WTC11 (cell line): ENCODE data around the gene OVOL1. TPM values are rescaled to one million over a fixed set of nuclear protein-coding genes. Genes with fewer than 3 reads are reported as not detected.

Experiments
- ATAC-seq: fragments of 200-7000 bp; cut with Tn5 transposase; 2 replicates; pipeline ENCODE4 v1.10.0; 2021; ENCODE audit warnings: mild to moderate bottlenecking, moderate library complexity
- CTCF ChIA-PET: fragments of 300-600 bp; sonication (Branson Sonifier 250); formaldehyde crosslinking; loops from one replicate; lab custom pipeline; 2021; ENCODE audit warnings: antibody characterized with exemption; lab: Charles Lee
- POLR2A ChIA-PET: fragments of 350-600 bp; sonication (Branson Sonifier 250); formaldehyde crosslinking; loops from one replicate; lab custom pipeline; 2021; ENCODE audit warnings: antibody characterized with exemption; lab: Charles Lee
- DNase-seq: peaks from one replicate; pipeline ENCODE4 v3.0.0; 2021; ENCODE audit warnings: low spot score
- H3K27ac Mint-ChIP-seq: 2 replicates; pipeline ENCODE4 v1.8.0; 2021; ENCODE audit warnings: mixed read lengths
- H3K27me3 Mint-ChIP-seq: 2 replicates; pipeline ENCODE4 v1.8.0; 2021; ENCODE audit warnings: low read depth, mild to moderate bottlenecking, moderate library complexity, mixed read lengths
- H3K36me3 Mint-ChIP-seq: 2 replicates; pipeline ENCODE4 v1.8.0; 2021; ENCODE audit warnings: mixed read lengths
- H3K4me1 Mint-ChIP-seq: 2 replicates; pipeline ENCODE4 v1.8.0; 2022; ENCODE audit warnings: mixed read lengths
- H3K4me3 Mint-ChIP-seq: 2 replicates; pipeline ENCODE4 v1.8.0; 2021; ENCODE audit warnings: mild to moderate bottlenecking, moderate library complexity, mixed read lengths
- H3K9me3 Mint-ChIP-seq: 2 replicates; pipeline ENCODE4 v1.8.0; 2021; ENCODE audit warnings: mixed read lengths
- ATF1 ChIP-seq: sonication (generic); formaldehyde crosslinking; IDR thresholded peaks from 2 replicates; pipeline ENCODE4 v1.8.1; 2023; ENCODE audit warnings: mild to moderate bottlenecking, moderate library complexity, missing genetic modification reagents
- ATF3 ChIP-seq: sonication (generic); formaldehyde crosslinking; conservative IDR thresholded peaks from 2 replicates; pipeline ENCODE4 v1.8.1; 2022; ENCODE audit warnings: mild to moderate bottlenecking, missing genetic modification reagents
- CBFB ChIP-seq: sonication (generic); formaldehyde crosslinking; IDR thresholded peaks from 2 replicates; pipeline ENCODE4 v1.8.1; 2022; ENCODE audit warnings: mild to moderate bottlenecking, low read depth, missing genetic modification reagents
- CREM ChIP-seq: sonication (generic); formaldehyde crosslinking; IDR thresholded peaks from 2 replicates; pipeline ENCODE4 v1.8.1; 2022; ENCODE audit warnings: mild to moderate bottlenecking, missing genetic modification reagents, moderate library complexity
- E2F1 ChIP-seq: sonication (generic); formaldehyde crosslinking; IDR thresholded peaks from 2 replicates; pipeline ENCODE4 v1.8.0; 2022; ENCODE audit warnings: mild to moderate bottlenecking, missing genetic modification reagents
- EMX1 ChIP-seq: fragments of 250-450 bp; sonication (Bioruptor Pico); IDR thresholded peaks from 2 replicates; pipeline ENCODE4 v1.8.0; 2021; ENCODE audit warnings: mild to moderate bottlenecking
- ETV6 ChIP-seq: sonication (generic); formaldehyde crosslinking; IDR thresholded peaks from 2 replicates; pipeline ENCODE4 v1.8.1; 2022; ENCODE audit warnings: mild to moderate bottlenecking, missing genetic modification reagents
- MLX ChIP-seq: sonication (generic); formaldehyde crosslinking; IDR thresholded peaks from 2 replicates; pipeline ENCODE4 v1.8.1; 2023; ENCODE audit warnings: mild to moderate bottlenecking, missing genetic modification reagents, moderate library complexity
- NR1H2 ChIP-seq: sonication (generic); formaldehyde crosslinking; IDR thresholded peaks from 2 replicates; pipeline ENCODE4 v1.9.0; 2021; ENCODE audit warnings: mild to moderate bottlenecking, moderate library complexity, missing genetic modification reagents
- RELA ChIP-seq: sonication (generic); formaldehyde crosslinking; IDR thresholded peaks from 2 replicates; pipeline ENCODE4 v1.8.1; 2022; ENCODE audit warnings: missing genetic modification reagents, mild to moderate bottlenecking, borderline replicate concordance
- TCF7 ChIP-seq: sonication (generic); formaldehyde crosslinking; IDR thresholded peaks from 2 replicates; pipeline ENCODE4 v1.8.0; 2022; ENCODE audit warnings: mild to moderate bottlenecking, low read depth, missing genetic modification reagents, moderate library complexity
- TEAD1 ChIP-seq: sonication (generic); formaldehyde crosslinking; IDR thresholded peaks from 2 replicates; pipeline ENCODE4 v1.8.0; 2022; ENCODE audit warnings: mild to moderate bottlenecking, missing genetic modification reagents
- USF2 ChIP-seq: sonication (generic); formaldehyde crosslinking; IDR thresholded peaks from 2 replicates; pipeline ENCODE4 v1.8.1; 2023; ENCODE audit warnings: mild to moderate bottlenecking, missing genetic modification reagents, moderate library complexity
- ZBTB21 ChIP-seq: sonication (generic); formaldehyde crosslinking; IDR thresholded peaks from 2 replicates; pipeline ENCODE4 v1.8.1; 2023; ENCODE audit warnings: mild to moderate bottlenecking, missing genetic modification reagents, borderline replicate concordance
- ZNF219 ChIP-seq: sonication (generic); formaldehyde crosslinking; IDR thresholded peaks from 2 replicates; pipeline ENCODE4 v1.8.0; 2023; ENCODE audit warnings: missing genetic modification reagents, mild to moderate bottlenecking, borderline replicate concordance
- ZNF317 ChIP-seq: sonication (generic); formaldehyde crosslinking; IDR thresholded peaks from 2 replicates; pipeline ENCODE4 v1.8.1; 2023; ENCODE audit warnings: low read depth, mild to moderate bottlenecking, moderate library complexity, missing genetic modification reagents, borderline replicate concordance
- ZNF416 ChIP-seq: fragments of 250-450 bp; sonication (Bioruptor Pico); IDR thresholded peaks from 2 replicates; pipeline ENCODE4 v1.9.0; 2021; ENCODE audit warnings: mild to moderate bottlenecking, inconsistent platforms
- ZNF423 ChIP-seq: fragments of 250-450 bp; sonication (Bioruptor Pico); IDR thresholded peaks from 2 replicates; pipeline ENCODE4 v2.1.2; 2022; ENCODE audit warnings: mild to moderate bottlenecking, moderate library complexity
- ZNF512 ChIP-seq: sonication (generic); formaldehyde crosslinking; IDR thresholded peaks from 2 replicates; pipeline ENCODE4 v1.8.1; 2022; ENCODE audit warnings: missing genetic modification reagents, borderline replicate concordance
- total RNA-seq: library from RNA; stranded (reverse); gene quantifications from 3 replicates; pipeline ENCODE4 v1.2.3, GENCODE V29; 2021

Gene OVOL1
- total RNA-seq, 1 experiment from 2014 or later: 6.8 TPM

GRCh38 chr11:65780770-65781151 lies 6.1 kb upstream of the OVOL1 start, which contains the start of gene AP5B1:
Gene AP5B1, minus strand, starts transcription at chr11:65780976. Its CDS starts 385 bp downstream, at chr11:65780591.
- H3K9me3 Mint-ChIP-seq: no peaks in the 10 kb centered on the region
- POLR2A ChIA-PET: interaction anchor here (1.2 kb wide), 1 partner anchor 79 kb away, joined by 4 read pairs; the partner anchor contains the start of gene MUS81

GRCh38 chr11:65781152-65781961 lies 5.5 kb upstream of the OVOL1 start:
- Mint-ChIP-seq H3K27ac (no peak overlapping the region), H3K9me3 (no peaks in the 10 kb centered on the region), H3K36me3 (no peaks in the 10 kb centered on the region), H3K27me3 (peaks cover 45% of the 10 kb centered on the region), H3K4me1 (peaks cover 27% of the 10 kb centered on the region), H3K4me3 (peak overlapping the region; percentile 47)
- TF ChIP-seq USF2: 0 out of 2 replicates have a peak, but pooled peaks have one; percentile 18
- peak; percentile 93 for TF ChIP-seq ZNF423
- TF ChIP-seq EMX1 (CRISPR knock-in tag): no peak
- CTCF ChIA-PET: interaction anchor here (0.5 to 4.3 kb wide), 24 partner anchors 10 to 264 kb away, joined by 3 to 159 read pairs (median 36); partner anchors contain the start of genes CCDC85B, CFL1, FIBP and KAT5
- POLR2A ChIA-PET: interaction anchor here (1.2 kb wide), 1 partner anchor 79 kb away, joined by 4 read pairs; the partner anchor contains the start of gene MUS81
- ATAC-seq: peak; percentile 18
- peak; percentile 73 for DNase-seq

More at GRCh38 chr11:65780770-65781151, 6.1 kb upstream of the OVOL1 start, which contains the start of gene AP5B1:
- DNase-seq (peak; percentile 53), ATAC-seq (peak; percentile 17)
- Mint-ChIP-seq H3K4me1 (peaks cover 26% of the 10 kb centered on the region), H3K27ac (peak within 1 kb of the TSS; percentile 68; the same call in 1 of the 2 replicates), H3K36me3 (no peaks in the 10 kb centered on the region), H3K27me3 (peaks cover 40% of the 10 kb centered on the region), H3K4me3 (peak within 1 kb of the TSS; percentile 86)
- CTCF ChIA-PET: interaction anchor here (0.5 to 4.3 kb wide), 35 partner anchors 10 to 265 kb away, joined by 3 to 159 read pairs (median 16); partner anchors contain the start of genes CCDC85B, CFL1, KAT5 and MUS81
- TF ChIP-seq TCF7 (no peak), TEAD1 (CRISPR knock-in tag) (no peak), ZNF219 (CRISPR knock-in tag) (0 out of 2 replicates have a peak, but pooled peaks have one; percentile 0), ZNF317 (CRISPR knock-in tag) (0 out of 2 replicates have a peak, but pooled peaks have one; percentile 24), NR1H2 (CRISPR knock-in tag) (no peak)

GRCh38 chr11:65781962-65782815 lies 4.7 kb upstream of the OVOL1 start:
- Mint-ChIP-seq H3K27me3 (peaks cover 52% of the 10 kb centered on the region), H3K9me3 (no peaks in the 10 kb centered on the region), H3K36me3 (no peaks in the 10 kb centered on the region), H3K4me1 (peaks cover 27% of the 10 kb centered on the region), H3K4me3 (no peak overlapping the region; the same call in 1 of the 2 replicates), H3K27ac (no peak overlapping the region)
- POLR2A ChIA-PET: no interaction called here
- ATAC-seq (no peak), DNase-seq (no peak)
- CTCF ChIA-PET: interaction anchor here (0.7 to 4.3 kb wide), 17 partner anchors 9 to 264 kb away, joined by 3 to 159 read pairs (median 40); partner anchors contain the start of genes CCDC85B, CFL1, FIBP and KAT5
- TF ChIP-seq ZBTB21 (CRISPR knock-in tag) (no peak), ZNF512 (no peak), ATF3 (no peak), ZNF416 (CRISPR knock-in tag) (no peak), CREM (CRISPR knock-in tag) (no peak), ETV6 (CRISPR knock-in tag) (no peak), MLX (CRISPR knock-in tag) (no peak), ATF1 (CRISPR knock-in tag) (no peak), ZNF423 (no peak), E2F1 (CRISPR knock-in tag) (no peak), CBFB (CRISPR knock-in tag) (no peak), RELA (CRISPR knock-in tag) (no peak)
